HCT116 (cell line): ENCODE results near the gene ALG6. TPM values are rescaled to one million over a fixed set of nuclear protein-coding genes. Genes with fewer than 3 reads are reported as not detected.

Source experiments
- ATAC-seq: fragments of 200-7000 bp; cut with Tn5 transposase; 2 replicates; pipeline ENCODE4 v1.9.1; 2020; ENCODE audit warnings: mild to moderate bottlenecking, moderate library complexity
- BruUV-seq: library from RNA; stranded (reverse); fragments of 400-500 nt; replicated peaks from 2 replicates; lab custom pipeline; 2021; lab: Mats Ljungman, UMichigan
- CTCF ChIA-PET: fragments of 300-600 bp; sonication (Branson Sonifier 250); formaldehyde crosslinking; loops from one replicate; lab custom pipeline; 2021; ENCODE audit warnings: antibody characterized with exemption; lab: Charles Lee
- POLR2A ChIA-PET: fragments of 300-600, 350-600 bp; sonication (Branson Sonifier 250); formaldehyde crosslinking; loops from one replicate; lab custom pipeline; 2021; ENCODE audit warnings: antibody characterized with exemption; lab: Charles Lee
- RAD21 ChIA-PET, 2 experiments: fragments of 300-600 bp; sonication (Branson Sonifier 250); formaldehyde crosslinking; loops; one replicate each; lab custom pipeline; 2023; ENCODE audit warnings: low total read pairs in 2 of 2; ENCODE audit not compliant: uncharacterized antibody in 2 of 2, unreplicated experiment in 2 of 2, low non-redundant PET in 1 of 2; lab: Charles Lee
- DNase-seq: peaks from one replicate; pipeline ENCODE4 v3.0.0-alpha.2; 2010; ENCODE audit warnings: low read depth, low spot score
- H2AFZ ChIP-seq: fragments of 200-600 bp; shearing (Covaris generic), sonication (generic); 2 replicates; pipeline ENCODE4 v1.6.1; 2017; ENCODE audit warnings: low read depth, mixed run types, mixed read lengths, antibody characterized with exemption, low read length; ENCODE audit not compliant: poor library complexity, severe bottlenecking
- H3K27ac ChIP-seq: 2 replicates; pipeline ENCODE4 v1.5.1; 2012; ENCODE audit warnings: low read depth, low read length
- H3K27me3 ChIP-seq: fragments of 200-600 bp; sonication (generic); 2 replicates; pipeline ENCODE4 v1.6.1; 2016; ENCODE audit warnings: mixed run types, low read length, mixed read lengths; ENCODE audit not compliant: insufficient read depth
- H3K36me3 ChIP-seq, 2 experiments: fragments of 200-500 bp in 1 of 2; fragments of 200-600 bp in 1 of 2; sonication (Bioruptor generic) in 1 of 2; sonication (generic) in 1 of 2; 2 replicates each; pipeline versions ENCODE4 v1.5.1 to v1.6.1; 2014 to 2016; ENCODE audit warnings: low read length in 2 of 2, inconsistent platforms in 1 of 2, mixed read lengths in 1 of 2, mixed run types in 1 of 2; ENCODE audit not compliant: insufficient read depth in 2 of 2, control insufficient read depth in 1 of 2
- H3K4me1 ChIP-seq, 2 experiments: fragments of 200-600 bp in 1 of 2; sonication (generic) in 1 of 2; 2 replicates each; pipeline versions ENCODE4 v1.5.1 to v1.6.1; 2012 to 2017; ENCODE audit warnings: low read length in 2 of 2, inconsistent platforms in 1 of 2, mild to moderate bottlenecking in 1 of 2, mixed read lengths in 1 of 2, mixed run types in 1 of 2, moderate library complexity in 1 of 2; ENCODE audit not compliant: insufficient read depth in 2 of 2, control insufficient read depth in 1 of 2
- H3K4me2 ChIP-seq: fragments of 200-600 bp; sonication (generic); 2 replicates; pipeline ENCODE4 v1.6.1; 2017; ENCODE audit warnings: mixed run types, low read length, mixed read lengths
- H3K4me3 ChIP-seq, 2 experiments: fragments of 200-600 bp in 1 of 2; sonication (generic) in 1 of 2; replicated peaks in 1 of 2; 2 replicates each; pipeline ENCODE4 v1.5.1; 2011 to 2016; ENCODE audit warnings: low read length in 2 of 2, control low read depth in 1 of 2, low read depth in 1 of 2, mild to moderate bottlenecking in 1 of 2, mixed read lengths in 1 of 2, mixed run types in 1 of 2
- H3K79me2 ChIP-seq: fragments of 200-600 bp; sonication (generic); 2 replicates; pipeline ENCODE4 v1.6.1; 2017; ENCODE audit warnings: mild to moderate bottlenecking, mixed run types, low read length, moderate library complexity, mixed read lengths; ENCODE audit not compliant: insufficient read depth
- H3K9ac ChIP-seq: fragments of 200-600 bp; sonication (generic); 2 replicates; pipeline ENCODE4 v1.6.1; 2016; ENCODE audit warnings: low read length, mixed read lengths
- H3K9me2 ChIP-seq: fragments of 200-600 bp; sonication (generic), shearing (Covaris generic); 2 replicates; pipeline ENCODE4 v1.6.1; 2017; ENCODE audit warnings: mixed run types, mild to moderate bottlenecking, moderate library complexity; ENCODE audit not compliant: insufficient read depth
- H3K9me3 ChIP-seq, 2 experiments: fragments of 200-500 bp in 1 of 2; fragments of 200-600 bp in 1 of 2; sonication (Bioruptor generic) in 1 of 2; sonication (generic) in 1 of 2; 2 replicates each; pipeline ENCODE4 v1.6.1; 2014 to 2017; ENCODE audit warnings: low read length in 2 of 2, mixed read lengths in 2 of 2, inconsistent platforms in 1 of 2, low read depth in 1 of 2, mild to moderate bottlenecking in 1 of 2, mixed run types in 1 of 2, moderate library complexity in 1 of 2; ENCODE audit not compliant: control insufficient read depth in 1 of 2, insufficient read depth in 1 of 2
- H4K20me1 ChIP-seq: fragments of 200-600 bp; sonication (generic), shearing (Covaris generic); 2 replicates; pipeline ENCODE4 v1.6.1; 2017; ENCODE audit warnings: mixed run types, mild to moderate bottlenecking, moderate library complexity; ENCODE audit not compliant: insufficient read depth
- CBX3 ChIP-seq: IDR thresholded peaks from 2 replicates; pipeline ENCODE4 v1.6.1; 2012; ENCODE audit warnings: low read depth
- CEBPB ChIP-seq: IDR thresholded peaks from 2 replicates; pipeline ENCODE4 v1.6.1; 2012; ENCODE audit warnings: low read depth
- EGR1 ChIP-seq: IDR thresholded peaks from 2 replicates; pipeline ENCODE4 v1.6.1; 2012; ENCODE audit warnings: low read depth
- ELF1 ChIP-seq: IDR thresholded peaks from 2 replicates; pipeline ENCODE4 v1.6.1; 2012; ENCODE audit warnings: low read depth, borderline replicate concordance
- EZH2 ChIP-seq: fragments of 200-600 bp; sonication (generic); IDR thresholded peaks from 2 replicates; pipeline ENCODE4 v1.6.1; 2017; ENCODE audit warnings: antibody characterized with exemption, mixed run types
- JUND ChIP-seq: IDR thresholded peaks from 2 replicates; pipeline ENCODE4 v1.6.1; 2012
- POLR2A ChIP-seq: IDR thresholded peaks from 2 replicates; pipeline ENCODE4 v1.7.0; 2011; ENCODE audit warnings: borderline replicate concordance; ENCODE audit not compliant: insufficient read depth, insufficient read length; ENCODE audit errors: extremely low read depth
- REST ChIP-seq: IDR thresholded peaks from 2 replicates; pipeline ENCODE4 v1.6.1; 2012; ENCODE audit warnings: low read depth
- SP1 ChIP-seq: IDR thresholded peaks from 2 replicates; pipeline ENCODE4 v1.6.1; 2012; ENCODE audit warnings: low read depth
- SRF ChIP-seq: IDR thresholded peaks from 2 replicates; pipeline ENCODE4 v1.6.1; 2012; ENCODE audit warnings: low read depth
- YY1 ChIP-seq: IDR thresholded peaks from 2 replicates; pipeline ENCODE4 v1.6.1; 2011; ENCODE audit warnings: low read length, low read depth, moderate library complexity, mild to moderate bottlenecking; ENCODE audit not compliant: insufficient replicate concordance; ENCODE audit errors: extremely low read depth
- ZFX ChIP-seq: fragments of 450-650 bp; IDR thresholded peaks from 2 replicates; pipeline ENCODE4 v1.6.1; 2017
- ZNF274 ChIP-seq: fragments of 200-500 bp; sonication (Bioruptor generic); IDR thresholded peaks from 2 replicates; pipeline ENCODE4 v1.6.1; 2014; ENCODE audit warnings: mild to moderate bottlenecking, low read depth, low read length, inconsistent platforms
- intact Hi-C: fragments of 100-400 bp; cut with micrococcal nuclease; formaldehyde crosslinking; loops from 2 replicates; pipeline ENCODE4 v1.10.0; 2022
- total RNA-seq: library from RNA; stranded (reverse); gene quantifications from one replicate; pipeline ENCODE4 v1.2.1, GENCODE V29; 2021; ENCODE audit not compliant: unreplicated experiment

The ALG6 gene
- total RNA-seq, 1 experiment from 2014 or later, result 14.7 TPM

GRCh38 chr1:63475761-63476160, 108.3 kb downstream of the ALG6 start:
- POLR2A ChIA-PET, result no interaction called here
- no peak overlapping the region for H3K4me2 ChIP-seq

GRCh38 chr1:63480057-63480456, 112.6 kb downstream of the ALG6 start:
- H3K27me3 ChIP-seq, result no peaks in the 10 kb centered on the region
- no peak overlapping the region for H3K4me3 ChIP-seq
- H4K20me1 ChIP-seq, result no peaks in the 10 kb centered on the region
- BruUV-seq, result no TSS peak
- POLR2A ChIA-PET, result no interaction called here
- ATAC-seq (no peak), DNase-seq (no peak)
- RAD21 ChIA-PET, result no interaction called here
- H3K4me1 ChIP-seq, result no peaks in the 10 kb centered on the region
- no peaks in the 10 kb centered on the region for H3K36me3 ChIP-seq
- no peak overlapping the region for H3K27ac ChIP-seq
- H3K9me2 ChIP-seq, result no peaks in the 10 kb centered on the region; the same call in 1 of the 2 replicates
- H2AFZ ChIP-seq, result no peak overlapping the region
- no peaks in the 10 kb centered on the region for H3K9me3 ChIP-seq
- H3K79me2 ChIP-seq, result no peaks in the 10 kb centered on the region
- CTCF ChIA-PET, result no interaction called here
- H3K4me2 ChIP-seq, result no peak overlapping the region
- H3K9ac ChIP-seq, result no peak overlapping the region
- intact Hi-C loops, result no loop called here
- no peak for TF ChIP-seq CBX3
- no peak for TF ChIP-seq SP1
- no peak for TF ChIP-seq JUND
- TF ChIP-seq EZH2, result no peak
- no peak for TF ChIP-seq ZNF274
- TF ChIP-seq EGR1, result no peak
- no peak for TF ChIP-seq ZFX
- no peak for TF ChIP-seq REST
- no peak for TF ChIP-seq SRF
- TF ChIP-seq CEBPB, result no peak
- TF ChIP-seq ELF1, result no peak
- no peak for TF ChIP-seq YY1

More at GRCh38 chr1:63475761-63476160, 108.3 kb downstream of the ALG6 start:
- DNase-seq, result no peak
- intact Hi-C loops, result no loop called here
- no peak for ATAC-seq
- no peaks in the 10 kb centered on the region for H3K36me3 ChIP-seq
- TF ChIP-seq POLR2A, result no peak
- ChIA-PET CTCF (no interaction called here), RAD21 (no interaction called here)
- H3K9me3 ChIP-seq, result no peaks in the 10 kb centered on the region; a peak in 1 of 4 replicates
- no peaks in the 10 kb centered on the region for H4K20me1 ChIP-seq
- no peak overlapping the region for H3K4me3 ChIP-seq
- no TSS peak for BruUV-seq
- no peaks in the 10 kb centered on the region; the same call in 1 of the 2 replicates for H3K9me2 ChIP-seq
- no peak overlapping the region for H3K9ac ChIP-seq
- H3K4me1 ChIP-seq, result no peaks in the 10 kb centered on the region
- no peak overlapping the region for H3K27ac ChIP-seq
- no peak overlapping the region for H2AFZ ChIP-seq
- H3K27me3 ChIP-seq, result no peaks in the 10 kb centered on the region
- no peaks in the 10 kb centered on the region for H3K79me2 ChIP-seq
